GM12892 (cell line): ENCODE results near the gene DDX1.

Experiments
- POLR2A ChIP-seq: IDR thresholded peaks from 2 replicates; pipeline ENCODE4 v1.6.1; 2011; ENCODE audit warnings: low read depth, low read length, control low read depth
- POLR2AphosphoS5 ChIP-seq: IDR thresholded peaks from 2 replicates; pipeline ENCODE4 v1.6.1; 2011; ENCODE audit warnings: low read depth, low read length, control low read depth
- TAF1 ChIP-seq: IDR thresholded peaks from 2 replicates; pipeline ENCODE4 v1.6.1; 2011; ENCODE audit warnings: low read depth, mild to moderate bottlenecking, control low read depth, low read length, borderline replicate concordance

DNA sequence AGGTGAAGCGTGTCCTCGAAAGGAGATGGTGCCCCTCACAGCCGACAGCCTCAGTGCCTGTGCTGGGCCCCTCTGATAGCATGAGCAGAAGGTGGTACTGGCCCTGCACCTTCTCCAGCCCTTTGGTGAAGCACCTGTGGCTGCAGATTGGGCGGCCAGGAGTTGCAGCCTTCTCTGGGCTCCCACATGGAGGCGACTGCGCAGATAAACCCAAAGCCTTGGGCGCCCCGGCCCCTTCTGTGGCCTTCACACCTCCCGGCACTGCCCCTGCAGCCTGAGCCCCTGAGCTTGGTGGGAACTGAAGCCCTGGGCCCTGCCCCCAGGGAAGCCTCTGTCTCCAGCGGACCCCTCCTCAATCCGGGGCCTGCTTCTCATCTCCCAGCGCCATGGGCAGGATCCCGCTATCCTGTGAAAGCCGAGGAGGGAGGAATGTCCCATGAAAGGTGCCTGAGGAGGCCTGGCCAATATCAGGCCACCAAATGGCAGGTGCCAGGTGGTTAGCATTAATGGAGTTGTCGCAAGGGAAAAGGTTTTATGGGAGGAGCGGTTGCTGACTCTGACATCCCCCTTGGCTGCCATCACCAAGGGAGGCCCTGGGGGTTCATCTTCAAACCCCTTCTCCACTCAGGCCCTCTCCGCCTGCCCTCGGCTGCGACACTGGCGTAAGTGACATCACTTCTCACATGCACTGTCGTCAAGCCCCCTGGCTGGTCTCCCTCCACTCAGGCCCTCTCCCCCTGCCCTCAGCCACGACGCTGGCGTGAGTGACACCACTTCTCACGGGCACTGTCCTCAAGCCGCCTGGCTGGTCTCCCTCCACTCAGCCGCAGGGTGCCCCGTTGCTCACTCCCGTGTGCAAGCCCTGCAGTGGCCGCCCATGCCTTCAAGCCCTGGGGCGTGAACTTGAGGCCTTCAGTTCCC lies 62.4 kb downstream of the DDX1 start:
- no peak for TF ChIP-seq POLR2A
- TF ChIP-seq POLR2AphosphoS5, result no peak
- no peak for TF ChIP-seq TAF1
